Stromal cell of bone marrow (primary cell): Measurements from ENCODE around the gene RUNX2.

Source experiments
- DNase-seq: peaks from one replicate; pipeline ENCODE4 v3.0.0-alpha.2; 2012; ENCODE audit warnings: low read depth

Gene RUNX2

GRCh38 chr6:45587229-45588060 lies 259.3 kb downstream of the RUNX2 start:
- DNase-seq: no peak

- no peak for DNase-seq
These were observed 261.2 kb downstream of the RUNX2 start for GRCh38 chr6:45589367-45589766.

GRCh38 chr6:45590226-45590625 lies 262.1 kb downstream of the RUNX2 start:
- DNase-seq: peak; percentile 13

- DNase-seq: peak; percentile 21
These were observed 262.6 kb downstream of the RUNX2 start for GRCh38 chr6:45590696-45591184.

- DNase-seq: no peak
These were observed 263.2 kb downstream of the RUNX2 start for GRCh38 chr6:45591306-45591705.

- DNase-seq: no peak
These were observed 263.8 kb downstream of the RUNX2 start for GRCh38 chr6:45591890-45592289.

GRCh38 chr6:45592991-45593390 lies 264.9 kb downstream of the RUNX2 start:
- peak; percentile 9 for DNase-seq

GRCh38 chr6:45595010-45595851 lies 267.1 kb downstream of the RUNX2 start:
- DNase-seq: no peak

- no peak for DNase-seq
These were observed 269.3 kb downstream of the RUNX2 start for GRCh38 chr6:45597424-45597823.

- DNase-seq: no peak
These were observed 270.9 kb downstream of the RUNX2 start for GRCh38 chr6:45599053-45599452.

GRCh38 chr6:45605971-45606370 lies 277.8 kb downstream of the RUNX2 start:
- no peak for DNase-seq

- DNase-seq: no peak
These were observed 278.8 kb downstream of the RUNX2 start for GRCh38 chr6:45606831-45607400.

GRCh38 chr6:45607798-45608197 lies 279.7 kb downstream of the RUNX2 start:
- no peak for DNase-seq

GRCh38 chr6:45608252-45608913 lies 280.3 kb downstream of the RUNX2 start:
- DNase-seq: no peak

- DNase-seq: no peak
These were observed 281.1 kb downstream of the RUNX2 start for GRCh38 chr6:45609141-45609638.

GRCh38 chr6:45610374-45610773 lies 282.2 kb downstream of the RUNX2 start:
- no peak for DNase-seq

- no peak for DNase-seq
These were observed 282.7 kb downstream of the RUNX2 start for GRCh38 chr6:45610832-45611231.

GRCh38 chr6:45611491-45611890 lies 283.4 kb downstream of the RUNX2 start:
- no peak for DNase-seq

GRCh38 chr6:45613656-45614055 lies 285.5 kb downstream of the RUNX2 start:
- peak; percentile 77 for DNase-seq

- DNase-seq: no peak
These were observed 286.6 kb downstream of the RUNX2 start for GRCh38 chr6:45614488-45615285.

GRCh38 chr6:45616209-45616608 lies 288.1 kb downstream of the RUNX2 start:
- DNase-seq: no peak
